HG02938 (cell line): Measurements from ENCODE around the gene ENPP7.

ENCODE experiments used
- ATAC-seq: cut with Tn5 transposase; IDR thresholded peaks from one replicate; pipeline ENCODE4 v1.9.1; 2021; ENCODE audit warnings: mild to moderate bottlenecking, moderate library complexity; ENCODE audit not compliant: unreplicated experiment

ENPP7 gene

DNA sequence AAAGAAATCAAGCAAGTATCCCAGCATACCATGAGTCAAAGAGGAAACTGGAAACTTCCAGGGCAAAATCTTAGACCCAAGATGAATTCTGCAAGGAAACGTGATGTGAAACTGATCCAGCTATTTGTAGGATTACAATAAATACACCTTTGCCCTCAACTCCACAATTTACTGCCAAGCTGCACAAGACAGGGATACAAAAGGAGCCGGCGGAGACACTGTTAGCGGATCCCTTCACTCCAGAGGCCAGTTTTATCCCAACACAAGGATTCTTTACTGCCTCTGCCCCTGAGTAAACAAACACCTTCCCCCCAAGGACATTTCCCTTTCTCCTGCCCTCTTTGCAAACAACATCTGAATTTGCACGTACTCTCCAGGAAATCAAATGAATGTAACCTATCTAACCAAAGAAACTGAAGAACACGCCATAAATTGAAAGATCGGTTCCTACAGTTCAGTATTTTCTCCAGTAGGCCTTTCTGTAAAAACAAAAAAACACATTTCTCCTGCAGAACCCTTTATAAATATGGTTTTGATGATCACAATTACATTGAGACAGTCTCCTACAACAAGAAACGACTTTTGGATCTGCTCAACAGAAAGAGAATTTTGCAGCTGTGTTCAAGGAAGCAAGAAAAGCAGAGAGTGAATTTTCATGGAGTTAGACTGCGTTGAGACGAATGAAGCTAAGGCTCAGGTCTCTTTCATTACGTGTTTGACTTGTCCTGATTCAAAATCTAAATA is 45.8 kb downstream of the ENPP7 start:
- no peak for ATAC-seq

DNA sequence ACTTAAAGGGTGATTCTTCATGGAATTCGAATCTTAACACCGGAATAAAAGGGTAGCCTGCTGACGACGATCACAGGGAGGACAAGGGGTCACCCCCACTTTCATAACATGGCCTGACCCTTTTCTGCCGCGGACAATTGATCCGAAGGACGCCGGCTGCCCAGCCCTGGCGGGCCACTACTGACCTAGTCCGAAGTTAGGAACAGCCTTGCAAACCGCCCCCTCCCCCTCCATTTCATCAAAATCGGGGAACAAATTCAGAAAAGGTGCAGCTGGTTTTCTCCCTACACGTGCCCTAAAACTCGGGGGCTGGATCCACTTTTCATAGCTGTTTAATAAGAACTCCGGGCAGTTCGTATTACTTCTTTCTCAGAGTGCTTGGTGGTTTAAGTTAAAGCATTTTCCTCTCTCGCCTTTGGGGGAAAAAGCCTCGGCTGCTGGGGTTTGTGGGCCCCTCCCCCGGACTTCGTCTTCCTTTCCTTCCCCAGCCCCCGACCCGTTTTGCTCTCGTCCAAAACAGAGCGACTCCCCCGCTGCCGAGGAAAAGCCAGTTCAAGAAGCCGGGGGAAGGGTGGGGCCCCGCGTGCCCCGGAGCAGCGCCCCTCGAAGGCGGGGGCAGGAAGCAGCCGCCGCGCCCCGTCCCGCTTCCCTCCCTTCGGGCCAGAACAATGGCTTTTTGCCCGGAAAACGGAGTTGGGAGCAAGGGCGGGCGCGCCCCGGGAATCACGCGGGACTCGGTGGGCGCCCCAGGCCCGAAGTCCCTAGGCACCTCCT is 46.6 kb downstream of the ENPP7 start:
- no peak for ATAC-seq

DNA sequence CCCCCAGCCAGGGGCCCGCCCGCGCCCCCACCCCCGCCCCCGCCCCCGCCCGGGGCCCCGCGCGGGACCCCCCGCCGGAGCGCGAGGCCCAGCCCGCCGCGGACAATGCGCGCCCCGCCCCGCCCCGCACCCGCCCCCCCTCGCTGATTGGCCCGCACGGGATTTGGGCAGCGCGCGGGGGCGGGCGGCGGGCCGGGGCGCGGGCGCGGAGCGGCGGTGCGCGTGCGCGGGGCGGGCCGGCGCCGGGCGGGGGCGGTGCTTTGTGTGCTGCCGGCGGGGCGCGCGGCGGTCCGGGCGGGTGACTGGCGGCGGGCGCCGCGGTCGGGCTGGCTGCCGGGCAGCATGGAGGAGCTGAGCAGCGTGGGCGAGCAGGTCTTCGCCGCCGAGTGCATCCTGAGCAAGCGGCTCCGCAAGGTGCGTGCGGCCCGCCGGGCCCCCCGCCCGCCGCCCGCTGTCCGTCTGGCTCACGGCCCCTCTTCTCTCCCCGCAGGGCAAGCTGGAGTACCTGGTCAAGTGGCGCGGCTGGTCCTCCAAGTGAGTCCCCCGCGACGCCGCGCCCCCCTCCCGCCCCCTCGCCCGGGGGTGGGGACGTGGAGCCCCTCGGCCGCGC is 47.3 kb downstream of the ENPP7 start, which contains the start of gene CBX2:
Gene CBX2 (plus strand): TSS at position 255 of the 610 bp plus-strand sequence. CDS start 88 bp downstream, at position 343.
- no peak for ATAC-seq

DNA sequence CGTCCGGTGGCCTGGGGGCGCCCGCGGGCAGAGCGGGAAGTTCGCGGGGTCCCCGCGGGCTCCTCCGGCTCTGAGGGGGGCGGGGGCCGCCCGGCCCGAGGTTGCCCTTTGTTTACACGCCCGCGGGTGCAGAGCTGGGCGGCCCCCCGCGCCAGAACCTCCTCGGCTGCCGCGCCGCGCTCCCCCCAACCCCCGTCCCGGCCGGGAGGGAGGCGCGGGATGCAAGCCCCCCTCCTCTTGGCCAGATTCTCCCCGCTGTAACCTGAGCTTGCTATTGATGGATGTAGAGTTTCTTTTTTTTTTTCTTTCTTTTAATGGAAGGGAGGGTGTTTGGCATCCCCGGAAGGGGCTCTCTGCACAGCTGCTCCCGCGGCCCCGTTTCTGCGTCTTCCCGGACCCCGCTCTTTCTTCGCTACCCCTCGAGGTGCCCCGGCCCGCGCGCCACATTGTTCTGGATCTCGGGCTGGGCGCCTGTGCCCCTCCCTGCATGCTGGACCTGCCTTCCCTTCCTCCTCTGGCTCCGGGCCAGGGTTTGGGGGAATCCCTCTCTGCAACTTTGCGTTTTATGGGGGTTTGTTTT is 47.9 kb downstream of the ENPP7 start:
- no peak for ATAC-seq

DNA sequence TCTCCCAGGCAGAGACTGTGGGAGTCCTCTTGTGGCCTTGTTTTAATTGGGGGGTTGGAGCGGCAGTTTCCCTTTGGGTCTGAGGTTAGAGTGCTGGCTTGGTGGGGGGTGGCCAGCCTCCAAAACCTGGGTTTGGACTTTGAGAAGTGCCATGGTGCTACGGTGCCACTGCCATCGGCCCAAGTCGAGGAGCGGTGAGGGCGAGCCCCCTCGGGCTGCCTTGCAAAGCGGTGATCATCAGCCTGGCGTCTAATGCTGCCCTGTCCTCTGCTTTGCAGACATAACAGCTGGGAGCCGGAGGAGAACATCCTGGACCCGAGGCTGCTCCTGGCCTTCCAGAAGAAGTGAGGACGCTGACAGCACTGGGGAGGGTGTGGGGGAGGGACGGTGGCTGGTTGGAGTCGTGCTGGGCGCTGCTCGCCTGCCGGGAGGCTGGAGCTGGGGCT is 48.4 kb downstream of the ENPP7 start:
- no peak for ATAC-seq

DNA sequence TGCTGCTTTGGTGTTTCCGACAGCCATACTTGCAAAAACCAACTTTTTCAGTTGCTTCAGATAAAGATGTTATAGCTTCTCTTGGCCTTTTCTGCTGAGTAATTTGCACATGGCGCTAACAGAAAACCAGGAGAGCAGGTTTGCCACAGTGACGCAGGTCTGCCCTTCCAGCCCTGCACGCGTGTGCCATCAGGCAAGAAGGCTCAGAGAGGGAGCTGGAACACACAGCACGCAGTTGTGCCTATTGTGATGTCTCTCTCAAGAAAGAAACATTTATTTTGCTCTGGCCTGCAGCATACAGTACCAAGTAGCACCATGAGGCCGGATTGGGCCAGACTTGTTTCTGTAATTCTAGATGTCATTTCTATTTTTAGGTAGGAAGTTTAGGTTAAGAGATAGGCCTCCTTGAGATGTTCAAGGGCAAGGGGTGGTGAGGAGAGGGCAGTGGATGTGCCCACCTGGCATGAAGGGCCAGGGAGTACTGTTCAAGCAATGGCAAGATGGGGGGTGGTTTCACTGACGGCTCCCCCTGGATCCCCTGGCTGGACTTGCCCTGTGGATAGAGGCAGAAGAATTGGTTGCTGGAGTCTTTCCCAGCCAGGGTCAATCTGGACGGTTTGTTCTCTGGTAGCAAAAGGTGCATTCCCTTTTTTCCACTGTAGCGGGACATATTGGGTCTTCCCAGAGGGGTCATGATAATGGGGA is 49.1 kb downstream of the ENPP7 start:
- no peak for ATAC-seq

DNA sequence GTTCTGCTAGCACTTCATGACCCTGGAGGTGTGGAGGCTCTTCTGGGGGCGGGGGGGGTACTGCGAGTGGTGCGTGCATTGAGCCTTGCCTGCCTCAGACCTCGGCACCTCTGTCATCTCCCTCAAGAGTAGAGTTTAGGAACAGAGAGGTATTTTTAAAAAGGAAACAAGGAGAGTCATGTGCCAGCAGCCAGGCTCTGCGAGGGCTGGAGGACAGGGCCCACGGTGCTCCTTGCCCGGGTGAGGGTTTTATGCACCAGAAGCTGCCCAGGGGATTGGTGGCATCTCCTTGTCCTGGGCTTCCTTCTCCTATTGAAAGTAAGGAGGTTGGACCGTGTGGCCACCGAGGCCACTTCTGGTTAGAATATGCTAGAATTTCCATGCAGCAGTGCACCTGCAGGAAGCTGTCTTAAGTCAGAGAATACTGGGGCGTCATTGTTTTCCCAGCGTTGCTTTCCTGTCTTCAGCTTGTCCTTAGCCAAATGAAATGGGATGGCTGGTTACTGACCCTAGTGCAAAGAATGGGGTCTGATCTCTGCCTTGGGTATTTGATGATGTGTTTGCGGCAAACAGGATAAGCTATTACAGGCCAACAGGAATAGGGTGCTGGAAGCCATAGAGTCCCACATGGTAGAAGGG is 50.4 kb downstream of the ENPP7 start:
- no peak for ATAC-seq

DNA sequence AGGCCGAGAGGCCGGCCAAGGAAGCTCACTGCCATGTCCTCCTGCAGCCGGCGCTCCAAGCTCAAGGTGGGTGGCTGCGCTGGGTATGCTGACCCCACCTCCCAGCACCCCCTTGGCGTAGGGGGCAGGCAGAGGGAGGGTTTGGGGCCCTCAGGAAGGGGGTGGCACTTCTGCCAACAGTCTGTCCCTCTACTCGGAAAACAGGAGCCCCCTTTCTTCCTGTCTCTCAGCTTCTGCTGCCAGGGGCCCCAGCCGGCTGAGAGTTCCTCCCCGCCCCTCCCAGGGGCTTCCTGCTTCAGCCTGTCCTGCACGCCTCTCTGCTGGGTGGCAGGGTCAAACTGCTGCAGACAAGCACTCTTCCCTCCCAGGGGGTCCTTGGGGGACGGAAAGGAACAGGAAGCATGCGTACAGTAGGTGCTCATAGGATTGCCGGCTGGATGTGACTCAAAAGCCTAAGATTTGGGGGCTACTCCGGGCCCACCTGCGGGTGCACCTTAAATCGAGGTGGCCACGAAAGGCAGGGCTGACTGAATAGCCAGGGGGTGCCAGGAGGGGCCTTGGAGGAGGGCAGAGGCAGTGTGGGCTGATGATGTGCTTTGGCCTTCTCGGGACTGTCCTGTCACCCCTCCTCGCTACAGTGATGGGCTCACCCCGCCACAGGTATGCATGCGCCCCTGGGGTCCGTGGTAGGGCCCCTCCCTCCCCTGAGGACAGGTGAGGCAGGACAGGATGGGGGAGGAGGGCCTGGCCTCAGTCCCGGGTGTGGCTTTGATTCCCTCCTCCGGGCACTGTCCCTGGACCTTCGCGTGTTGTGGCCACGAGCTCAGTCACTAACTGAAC is 51.2 kb downstream of the ENPP7 start:
- no peak for ATAC-seq

DNA sequence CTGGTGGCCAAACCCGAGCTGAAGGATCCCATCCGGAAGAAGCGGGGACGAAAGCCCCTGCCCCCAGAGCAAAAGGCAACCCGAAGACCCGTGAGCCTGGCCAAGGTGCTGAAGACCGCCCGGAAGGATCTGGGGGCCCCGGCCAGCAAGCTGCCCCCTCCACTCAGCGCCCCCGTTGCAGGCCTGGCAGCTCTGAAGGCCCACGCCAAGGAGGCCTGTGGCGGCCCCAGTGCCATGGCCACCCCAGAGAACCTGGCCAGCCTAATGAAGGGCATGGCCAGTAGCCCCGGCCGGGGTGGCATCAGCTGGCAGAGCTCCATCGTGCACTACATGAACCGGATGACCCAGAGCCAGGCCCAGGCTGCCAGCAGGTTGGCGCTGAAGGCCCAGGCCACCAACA is 53.1 kb downstream of the ENPP7 start:
- no peak for ATAC-seq

DNA sequence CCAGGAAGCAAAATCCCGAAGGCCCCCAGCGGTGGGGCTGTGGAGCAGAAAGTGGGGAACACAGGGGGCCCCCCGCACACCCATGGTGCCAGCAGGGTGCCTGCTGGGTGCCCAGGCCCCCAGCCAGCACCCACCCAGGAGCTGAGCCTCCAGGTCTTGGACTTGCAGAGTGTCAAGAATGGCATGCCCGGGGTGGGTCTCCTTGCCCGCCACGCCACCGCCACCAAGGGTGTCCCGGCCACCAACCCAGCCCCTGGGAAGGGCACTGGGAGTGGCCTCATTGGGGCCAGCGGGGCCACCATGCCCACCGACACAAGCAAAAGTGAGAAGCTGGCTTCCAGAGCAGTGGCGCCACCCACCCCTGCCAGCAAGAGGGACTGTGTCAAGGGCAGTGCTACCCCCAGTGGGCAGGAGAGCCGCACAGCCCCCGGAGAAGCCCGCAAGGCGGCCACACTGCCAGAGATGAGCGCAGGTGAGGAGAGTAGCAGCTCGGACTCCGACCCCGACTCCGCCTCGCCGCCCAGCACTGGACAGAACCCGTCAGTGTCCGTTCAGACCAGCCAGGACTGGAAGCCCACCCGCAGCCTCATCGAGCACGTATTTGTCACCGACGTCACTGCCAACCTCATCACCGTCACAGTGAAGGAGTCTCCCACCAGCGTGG is 53.7 kb downstream of the ENPP7 start:
- ATAC-seq, result no peak

DNA sequence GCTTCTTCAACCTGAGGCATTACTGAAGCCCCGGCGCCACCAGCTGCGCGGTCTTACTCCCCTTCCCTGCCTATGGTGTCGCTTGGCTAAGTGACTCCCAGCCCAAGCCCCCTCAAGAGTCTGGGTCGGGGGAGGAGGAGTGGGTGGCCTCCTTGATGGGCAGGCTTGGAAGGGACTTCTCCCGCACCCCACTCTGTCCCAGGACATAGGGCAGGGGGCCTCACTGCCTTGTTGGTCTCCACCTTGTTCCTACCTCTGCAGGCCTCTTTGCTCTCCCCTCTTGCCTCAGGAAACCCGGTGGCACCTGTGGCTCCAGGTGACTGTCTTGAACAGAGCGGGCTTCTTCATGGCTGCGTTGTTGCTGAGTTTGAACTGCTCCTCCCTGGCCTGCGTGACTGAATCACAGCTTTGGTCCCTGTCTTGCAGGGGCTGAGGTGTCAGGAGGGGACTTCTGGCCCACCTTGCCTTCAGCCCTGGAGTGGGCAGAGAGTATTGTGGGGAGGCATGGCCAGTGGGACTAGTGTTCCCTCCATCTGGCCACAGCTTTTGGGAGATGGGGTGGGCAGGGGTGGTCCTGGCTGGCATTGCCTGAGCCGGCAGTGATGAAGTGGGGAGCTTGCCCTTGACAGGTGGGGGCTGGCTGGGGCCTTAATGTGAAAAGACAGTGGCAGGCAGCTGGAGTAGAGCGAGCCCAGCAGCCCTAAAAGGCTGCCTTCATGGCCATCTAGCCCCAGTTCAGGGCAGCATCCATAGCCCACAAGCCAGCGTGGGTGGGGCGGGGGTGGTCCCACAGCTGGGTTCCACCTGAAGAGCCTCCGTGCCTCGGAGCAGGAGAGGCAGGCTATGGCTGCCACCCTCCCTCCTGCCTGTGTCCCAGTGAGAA is 54.5 kb downstream of the ENPP7 start:
- ATAC-seq, result no peak

DNA sequence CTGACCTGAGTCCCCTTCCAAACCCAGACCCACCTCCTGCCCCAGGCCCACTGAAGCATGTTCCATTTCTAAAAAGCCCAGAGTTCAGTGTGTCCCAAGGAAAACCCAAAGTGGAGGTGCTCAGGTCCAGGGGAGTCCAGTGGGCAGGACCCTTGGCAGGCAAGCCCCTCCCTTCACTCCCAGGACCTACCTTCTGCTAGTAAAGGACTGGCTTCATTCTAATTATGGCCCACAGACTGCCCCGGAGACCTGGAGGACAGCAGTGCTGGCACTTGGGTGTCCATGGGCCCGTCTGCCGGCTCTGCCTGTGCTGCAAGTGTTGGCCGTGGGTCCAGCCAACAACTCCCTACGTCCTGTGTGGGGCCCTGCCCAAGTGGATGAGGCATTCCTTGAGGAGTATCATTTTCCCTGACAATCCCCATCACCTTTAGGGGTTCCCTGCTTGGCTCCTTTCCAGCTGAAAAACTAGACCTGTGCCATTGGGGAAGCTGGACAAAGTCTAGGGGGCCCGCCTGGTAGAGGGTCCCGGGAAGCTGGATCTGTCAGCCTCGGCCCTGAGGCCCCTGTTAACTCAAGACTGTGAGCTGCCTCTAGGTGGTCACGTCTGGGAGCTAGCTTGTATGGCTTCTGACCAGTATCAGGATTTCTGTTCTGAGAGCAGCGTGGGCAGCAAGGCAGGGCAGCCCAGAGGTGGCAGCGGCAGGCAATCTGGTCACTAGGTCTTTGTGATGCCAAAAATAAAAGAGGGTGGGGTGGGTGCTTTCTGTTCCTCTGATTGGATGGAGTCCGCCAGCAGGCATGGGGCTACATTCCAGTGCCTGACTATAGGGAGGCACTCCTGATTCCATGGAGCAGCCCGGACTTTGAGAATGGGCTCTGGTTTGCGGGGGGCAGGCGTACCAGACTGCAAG is 55.4 kb downstream of the ENPP7 start:
- no peak for ATAC-seq

DNA sequence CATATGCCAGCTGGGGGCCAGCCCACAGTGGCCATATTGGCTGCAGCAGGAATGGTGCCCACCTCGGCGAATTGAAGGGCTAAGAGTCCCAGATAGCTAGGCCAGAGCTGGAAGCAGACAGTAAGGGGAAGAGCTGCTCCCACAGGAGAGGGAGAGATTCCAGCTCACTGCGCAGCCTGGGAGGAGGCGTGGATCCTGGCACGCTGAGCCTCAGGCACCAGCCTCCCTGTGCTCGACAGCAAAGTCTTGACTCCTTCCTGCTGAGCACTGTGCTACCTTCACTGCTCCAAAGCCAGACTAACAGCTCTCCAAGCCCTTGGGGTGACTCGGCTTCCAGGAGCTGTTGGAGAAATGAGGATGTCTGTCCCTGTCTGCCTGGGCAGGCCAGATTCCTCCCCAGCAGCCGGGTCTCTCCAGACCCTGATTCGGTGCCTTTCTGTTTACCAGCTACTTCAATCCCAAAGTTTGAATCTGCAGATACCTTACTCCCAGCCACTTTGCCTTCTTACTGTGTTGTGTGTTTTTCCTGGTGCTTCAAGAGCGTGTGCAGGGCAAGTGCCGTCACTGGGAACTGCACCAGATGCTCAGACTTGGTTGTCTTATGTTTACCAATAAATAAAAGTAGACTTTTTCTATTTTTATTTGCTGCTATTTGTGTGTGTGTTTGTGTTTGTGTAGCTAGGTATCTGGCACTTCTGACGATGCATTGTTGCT is 56.3 kb downstream of the ENPP7 start:
- no peak for ATAC-seq

DNA sequence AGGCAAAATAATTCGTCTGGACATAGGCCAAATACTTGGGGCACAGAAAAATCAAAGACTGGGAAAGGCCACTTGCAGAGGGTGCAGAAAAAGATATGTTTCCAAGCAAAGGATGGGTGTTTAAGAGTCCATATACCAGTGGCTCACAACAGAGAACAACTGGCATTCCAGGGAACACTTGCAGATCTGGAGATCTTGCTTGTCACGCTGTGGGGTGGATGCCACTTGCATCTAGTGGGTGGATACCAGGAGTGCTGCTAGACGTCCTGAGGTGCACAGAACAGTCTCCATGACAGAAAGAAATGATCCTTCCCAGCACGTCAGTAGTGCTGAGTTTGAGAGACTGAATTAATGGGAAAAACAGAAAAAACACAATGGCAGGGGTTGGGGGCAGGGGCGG is 57.7 kb downstream of the ENPP7 start:
- no peak for ATAC-seq

DNA sequence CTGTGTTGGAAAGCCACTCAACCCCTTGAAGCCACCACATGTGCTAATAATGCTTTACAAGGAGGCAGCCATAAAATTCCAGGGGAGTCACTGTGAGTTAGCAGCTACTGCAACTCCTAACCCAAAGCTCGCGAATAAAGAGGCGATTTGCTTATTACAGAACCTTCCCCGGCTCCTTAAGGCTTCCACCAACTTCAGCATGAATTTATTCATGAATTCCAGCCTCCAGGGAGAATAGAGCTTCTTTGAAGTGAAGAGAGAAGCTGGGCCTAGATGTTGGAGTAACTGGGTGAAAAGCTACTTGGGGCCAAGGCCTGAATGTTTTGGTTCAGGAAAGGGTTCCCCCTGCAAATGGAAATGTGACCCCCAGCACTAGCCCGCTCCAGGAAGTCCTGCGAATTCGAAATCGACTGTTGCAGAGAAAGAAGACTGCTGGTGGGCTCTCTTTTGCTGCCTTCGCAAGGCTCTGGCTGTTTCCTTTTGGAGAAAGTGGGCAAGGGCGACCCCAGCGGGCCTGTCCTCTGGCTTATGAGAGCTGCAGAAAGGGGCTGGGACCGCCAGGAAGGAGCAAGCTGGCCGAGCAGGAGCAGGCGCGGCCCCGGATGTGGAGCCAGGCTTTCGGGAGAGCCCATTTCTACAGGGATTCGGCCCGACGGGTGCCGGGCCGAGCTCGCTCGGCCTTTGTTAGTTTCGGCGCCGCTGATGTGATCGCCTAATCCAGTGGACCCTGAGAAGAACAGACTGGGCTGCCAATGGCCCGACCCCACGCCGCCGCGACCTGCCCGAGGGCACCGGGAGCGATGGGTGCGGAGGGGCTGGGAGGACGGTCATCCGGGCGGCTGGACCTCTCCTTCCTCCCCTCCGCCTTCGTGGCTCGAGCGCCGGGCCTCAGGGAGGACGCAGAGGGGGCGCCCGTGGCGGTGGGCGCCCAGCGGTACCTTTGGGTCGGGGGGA is 58.5 kb downstream of the ENPP7 start:
- no peak for ATAC-seq
